ENCODE data around the gene ZNF93.

- TF ChIP-seq, protein P1, sequence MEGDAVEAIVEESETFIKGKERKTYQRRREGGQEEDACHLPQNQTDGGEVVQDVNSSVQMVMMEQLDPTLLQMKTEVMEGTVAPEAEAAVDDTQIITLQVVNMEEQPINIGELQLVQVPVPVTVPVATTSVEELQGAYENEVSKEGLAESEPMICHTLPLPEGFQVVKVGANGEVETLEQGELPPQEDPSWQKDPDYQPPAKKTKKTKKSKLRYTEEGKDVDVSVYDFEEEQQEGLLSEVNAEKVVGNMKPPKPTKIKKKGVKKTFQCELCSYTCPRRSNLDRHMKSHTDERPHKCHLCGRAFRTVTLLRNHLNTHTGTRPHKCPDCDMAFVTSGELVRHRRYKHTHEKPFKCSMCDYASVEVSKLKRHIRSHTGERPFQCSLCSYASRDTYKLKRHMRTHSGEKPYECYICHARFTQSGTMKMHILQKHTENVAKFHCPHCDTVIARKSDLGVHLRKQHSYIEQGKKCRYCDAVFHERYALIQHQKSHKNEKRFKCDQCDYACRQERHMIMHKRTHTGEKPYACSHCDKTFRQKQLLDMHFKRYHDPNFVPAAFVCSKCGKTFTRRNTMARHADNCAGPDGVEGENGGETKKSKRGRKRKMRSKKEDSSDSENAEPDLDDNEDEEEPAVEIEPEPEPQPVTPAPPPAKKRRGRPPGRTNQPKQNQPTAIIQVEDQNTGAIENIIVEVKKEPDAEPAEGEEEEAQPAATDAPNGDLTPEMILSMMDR (IDR thresholded peaks at IDR 0.05; ENCODE audit: insufficient read depth, low read length, poor library complexity, severe bottlenecking) = no peak
- TF ChIP-seq EZH2phosphoT487 (conservative IDR thresholded peaks at IDR 0.05; ENCODE audit: low read length) = no peak
Measured at GRCh38 chr19:19866611-19867248, 34.0 kb upstream of the ZNF93 start.
